Measurements from ENCODE around the gene TSPAN6.

Gene TSPAN6, protein sequence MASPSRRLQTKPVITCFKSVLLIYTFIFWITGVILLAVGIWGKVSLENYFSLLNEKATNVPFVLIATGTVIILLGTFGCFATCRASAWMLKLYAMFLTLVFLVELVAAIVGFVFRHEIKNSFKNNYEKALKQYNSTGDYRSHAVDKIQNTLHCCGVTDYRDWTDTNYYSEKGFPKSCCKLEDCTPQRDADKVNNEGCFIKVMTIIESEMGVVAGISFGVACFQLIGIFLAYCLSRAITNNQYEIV

DNA sequence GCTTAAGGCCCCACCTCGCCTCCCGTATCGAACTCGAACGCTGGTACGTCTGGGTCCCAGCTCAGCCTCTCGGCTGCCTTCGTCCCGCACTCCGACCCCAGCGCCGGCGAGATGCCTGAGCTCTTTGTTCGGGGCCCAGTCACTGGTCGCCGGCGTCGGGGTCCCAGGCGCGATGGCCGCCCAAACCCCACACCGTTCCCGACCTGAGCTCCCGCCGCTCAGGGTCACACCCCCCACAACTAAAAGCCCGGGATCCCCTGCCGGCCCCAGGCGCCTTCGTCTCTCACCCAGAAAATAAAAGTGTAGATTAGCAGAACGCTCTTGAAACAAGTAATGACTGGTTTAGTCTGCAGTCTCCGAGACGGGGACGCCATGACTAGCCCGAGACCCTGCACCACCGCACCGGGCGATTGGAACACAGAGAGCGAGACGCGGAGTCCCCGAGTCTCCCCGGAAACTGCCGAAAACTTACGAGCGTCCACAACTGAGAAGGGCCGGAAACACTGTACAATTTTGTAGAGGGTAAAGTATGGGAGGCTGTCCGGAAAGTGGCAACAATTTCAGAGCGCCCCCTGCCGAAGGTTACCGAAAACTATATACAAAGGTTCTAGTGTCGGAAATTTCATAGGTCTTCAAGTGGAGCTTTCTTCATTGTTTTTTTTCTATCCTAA is at the start of gene TSPAN6:
Gene TSPAN6 (minus strand): TSS at position 486 of the 671 bp plus-strand sequence. CDS start 112 bp downstream, at position 374.
- no peak for DNase-seq (ENCODE audit: low read depth, low spot score)

DNA sequence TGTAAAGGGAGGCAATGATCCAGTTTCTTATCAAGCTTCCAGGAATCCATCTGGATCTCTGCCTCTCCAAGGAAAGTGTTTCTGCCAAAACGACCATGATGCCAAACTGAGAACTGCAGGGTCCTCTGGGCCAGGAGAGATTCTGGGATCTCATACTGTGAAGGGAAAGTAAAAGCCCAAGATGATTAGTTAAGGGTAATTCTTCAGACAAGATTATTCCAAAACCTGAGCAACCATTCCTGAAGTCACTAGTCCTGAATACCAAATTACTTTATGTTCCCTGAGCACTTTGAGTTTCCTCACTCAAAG is 49.3 kb upstream of the TSPAN6 start:
- Histone ChIP-seq H3K27me3 (ENCODE audit: control insufficient read depth, insufficient read depth, low read length) (no peaks in the 10 kb centered on the region), H3K4me1 (ENCODE audit: control insufficient read depth, insufficient read depth, low read length) (no peaks in the 10 kb centered on the region), H3K9me3 (ENCODE audit: control insufficient read depth, insufficient read depth, low read length) (no peaks in the 10 kb centered on the region), H3K36me3 (ENCODE audit: control insufficient read depth, insufficient read depth, low read length) (no peaks in the 10 kb centered on the region), H3K4me3 (ENCODE audit: low read length) (no peak overlapping the region), H3K27ac (ENCODE audit: low read length) (no peak overlapping the region)
- no CpG with 5 or more reads among the region's 1 CpG for WGBS (ENCODE audit: insufficient coverage, insufficient read length)
- no peak for DNase-seq (ENCODE audit: low read depth, low spot score)

More for the DNA sequence above, at the start of gene TSPAN6:
- Histone ChIP-seq H3K27me3 (ENCODE audit: control insufficient read depth, insufficient read depth, low read length) (no peaks in the 10 kb centered on the region), H3K4me1 (ENCODE audit: control insufficient read depth, insufficient read depth, low read length) (no peaks in the 10 kb centered on the region; the same call in 1 of the 2 replicates), H3K4me3 (ENCODE audit: low read length) (peak within 1 kb of the TSS; percentile 52), H3K9me3 (ENCODE audit: control insufficient read depth, insufficient read depth, low read length) (no peaks in the 10 kb centered on the region), H3K36me3 (ENCODE audit: control insufficient read depth, insufficient read depth, low read length) (no peaks in the 10 kb centered on the region; the same call in 1 of the 2 replicates), H3K27ac (ENCODE audit: low read length) (no peak within 1 kb of the TSS)
- no CpG with 5 or more reads among the region's 51 CpGs for WGBS (ENCODE audit: insufficient coverage, insufficient read length)

DNA sequence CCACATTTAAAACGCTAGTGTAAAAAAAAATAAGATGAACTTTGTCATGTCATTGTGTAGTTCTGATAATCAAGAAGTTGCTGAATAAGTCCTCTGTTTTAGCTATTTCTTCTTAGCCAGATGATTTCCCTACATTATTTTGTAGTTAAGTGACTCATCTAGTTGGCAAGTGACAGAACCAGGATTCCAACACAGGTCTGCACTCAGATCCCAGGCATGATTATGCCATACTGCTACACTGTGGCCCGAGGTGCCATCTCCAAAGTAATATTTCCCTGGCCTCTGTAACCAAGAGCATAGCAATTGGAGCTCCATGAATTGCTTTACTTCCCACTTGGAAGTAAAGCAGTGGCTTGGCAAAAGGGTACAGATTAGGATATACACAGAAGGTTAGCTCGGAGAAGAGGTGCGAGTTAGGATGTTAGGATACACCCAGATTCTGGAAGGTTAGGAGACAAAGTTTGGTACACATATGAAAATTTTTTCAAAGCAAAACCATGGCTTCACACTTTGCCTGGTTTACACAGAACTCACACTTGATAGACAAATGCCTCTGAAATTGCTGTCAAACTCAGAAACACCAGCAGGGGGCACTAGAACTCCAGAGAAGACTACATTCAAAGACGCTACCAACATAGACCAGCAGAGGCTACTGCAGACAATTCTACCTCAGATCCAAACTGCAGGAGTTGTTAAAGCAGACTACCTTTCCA is 48.8 kb upstream of the TSPAN6 start:
- Histone ChIP-seq H3K4me1 (ENCODE audit: control insufficient read depth, insufficient read depth, low read length) (no peaks in the 10 kb centered on the region), H3K36me3 (ENCODE audit: control insufficient read depth, insufficient read depth, low read length) (no peaks in the 10 kb centered on the region), H3K9me3 (ENCODE audit: control insufficient read depth, insufficient read depth, low read length) (no peaks in the 10 kb centered on the region), H3K4me3 (ENCODE audit: low read length) (no peak overlapping the region), H3K27ac (ENCODE audit: low read length) (no peak overlapping the region), H3K27me3 (ENCODE audit: control insufficient read depth, insufficient read depth, low read length) (no peaks in the 10 kb centered on the region)
- peak; percentile 31 for DNase-seq (ENCODE audit: low read depth, low spot score)
- no CpG with 5 or more reads among the region's 5 CpGs for WGBS (ENCODE audit: insufficient coverage, insufficient read length)

DNA sequence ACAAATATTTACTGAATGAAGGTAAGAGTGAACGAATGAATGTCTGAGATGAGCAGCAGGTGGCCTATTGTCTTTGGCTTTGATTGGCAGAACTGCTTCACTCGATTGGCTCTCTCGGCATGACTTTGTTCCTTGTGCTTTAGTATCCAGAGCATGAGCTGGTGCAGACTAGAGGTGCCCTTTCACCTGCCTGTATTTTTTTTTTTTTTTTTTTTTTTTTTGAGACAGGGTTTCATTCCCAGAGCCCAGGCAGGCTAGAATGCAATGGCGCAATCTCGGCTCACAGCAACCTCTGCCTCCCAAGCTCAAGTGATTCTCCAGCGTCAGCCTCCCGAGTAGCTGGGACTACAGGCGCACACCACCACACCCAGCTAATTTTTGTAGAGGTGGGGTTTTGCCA is 46.3 kb upstream of the TSPAN6 start:
- H3K27me3 ChIP-seq (ENCODE audit: control insufficient read depth, insufficient read depth, low read length) = no peaks in the 10 kb centered on the region
- DNase-seq (ENCODE audit: low read depth, low spot score) = no peak
- H3K9me3 ChIP-seq (ENCODE audit: control insufficient read depth, insufficient read depth, low read length) = no peaks in the 10 kb centered on the region
- H3K4me1 ChIP-seq (ENCODE audit: control insufficient read depth, insufficient read depth, low read length) = no peaks in the 10 kb centered on the region
- no peak overlapping the region for H3K27ac ChIP-seq (ENCODE audit: low read length)
- no CpG with 5 or more reads among the region's 8 CpGs for WGBS (ENCODE audit: insufficient coverage, insufficient read length)
- H3K4me3 ChIP-seq (ENCODE audit: low read length) = no peak overlapping the region
- no peaks in the 10 kb centered on the region for H3K36me3 ChIP-seq (ENCODE audit: control insufficient read depth, insufficient read depth, low read length)

DNA sequence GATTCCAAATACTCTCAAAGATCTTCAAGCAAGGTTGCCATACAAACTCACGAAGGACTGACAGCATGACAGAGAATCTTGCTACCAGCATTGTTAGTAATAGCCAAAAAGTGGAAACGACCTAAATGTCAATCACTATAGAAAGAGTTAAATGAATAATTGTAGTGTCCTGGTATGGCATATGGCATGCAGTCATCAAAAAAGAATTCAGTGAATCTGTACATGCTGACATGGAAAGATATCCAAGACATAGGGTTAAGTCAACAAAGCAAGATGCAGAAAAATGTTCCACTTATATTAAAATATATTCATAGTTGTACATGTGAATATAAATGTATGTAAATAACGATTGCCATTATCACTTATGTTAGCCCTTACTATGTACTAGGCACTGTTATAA is 45.0 kb upstream of the TSPAN6 start:
- H3K4me1 ChIP-seq (ENCODE audit: control insufficient read depth, insufficient read depth, low read length) = no peaks in the 10 kb centered on the region
- WGBS (ENCODE audit: insufficient coverage, insufficient read length) = no CpG with 5 or more reads among the region's 3 CpGs
- no peak overlapping the region for H3K27ac ChIP-seq (ENCODE audit: low read length)
- no peaks in the 10 kb centered on the region for H3K36me3 ChIP-seq (ENCODE audit: control insufficient read depth, insufficient read depth, low read length)
- no peak for DNase-seq (ENCODE audit: low read depth, low spot score)
- no peak overlapping the region for H3K4me3 ChIP-seq (ENCODE audit: low read length)
- H3K27me3 ChIP-seq (ENCODE audit: control insufficient read depth, insufficient read depth, low read length) = no peaks in the 10 kb centered on the region
- H3K9me3 ChIP-seq (ENCODE audit: control insufficient read depth, insufficient read depth, low read length) = no peaks in the 10 kb centered on the region

DNA sequence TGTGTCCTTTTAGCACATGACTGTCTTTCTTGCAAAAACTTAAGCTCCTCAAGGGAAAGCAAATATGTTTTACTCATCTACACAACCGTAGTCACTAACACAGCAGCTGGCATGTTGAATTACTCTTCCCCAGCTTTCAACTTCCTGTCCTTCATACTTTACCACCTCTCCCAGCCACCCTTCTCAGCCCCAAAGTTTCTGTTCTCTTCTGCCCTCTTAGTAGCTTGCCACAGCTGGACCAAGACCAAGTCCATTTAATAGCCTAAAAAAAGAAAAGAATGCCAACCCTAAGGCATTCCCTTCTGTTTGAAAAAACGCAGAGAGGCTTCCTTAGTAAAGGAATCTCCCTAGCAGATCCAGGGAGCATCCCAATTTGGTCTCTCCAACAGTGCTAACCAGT is 44.1 kb upstream of the TSPAN6 start:
- H3K27ac ChIP-seq (ENCODE audit: low read length) = no peak overlapping the region
- no peak for DNase-seq (ENCODE audit: low read depth, low spot score)
- H3K36me3 ChIP-seq (ENCODE audit: control insufficient read depth, insufficient read depth, low read length) = no peaks in the 10 kb centered on the region
- H3K9me3 ChIP-seq (ENCODE audit: control insufficient read depth, insufficient read depth, low read length) = no peaks in the 10 kb centered on the region
- no peaks in the 10 kb centered on the region for H3K27me3 ChIP-seq (ENCODE audit: control insufficient read depth, insufficient read depth, low read length)
- WGBS (ENCODE audit: insufficient coverage, insufficient read length) = no CpG with 5 or more reads among the region's 2 CpGs
- H3K4me3 ChIP-seq (ENCODE audit: low read length) = no peak overlapping the region
- H3K4me1 ChIP-seq (ENCODE audit: control insufficient read depth, insufficient read depth, low read length) = no peaks in the 10 kb centered on the region

DNA sequence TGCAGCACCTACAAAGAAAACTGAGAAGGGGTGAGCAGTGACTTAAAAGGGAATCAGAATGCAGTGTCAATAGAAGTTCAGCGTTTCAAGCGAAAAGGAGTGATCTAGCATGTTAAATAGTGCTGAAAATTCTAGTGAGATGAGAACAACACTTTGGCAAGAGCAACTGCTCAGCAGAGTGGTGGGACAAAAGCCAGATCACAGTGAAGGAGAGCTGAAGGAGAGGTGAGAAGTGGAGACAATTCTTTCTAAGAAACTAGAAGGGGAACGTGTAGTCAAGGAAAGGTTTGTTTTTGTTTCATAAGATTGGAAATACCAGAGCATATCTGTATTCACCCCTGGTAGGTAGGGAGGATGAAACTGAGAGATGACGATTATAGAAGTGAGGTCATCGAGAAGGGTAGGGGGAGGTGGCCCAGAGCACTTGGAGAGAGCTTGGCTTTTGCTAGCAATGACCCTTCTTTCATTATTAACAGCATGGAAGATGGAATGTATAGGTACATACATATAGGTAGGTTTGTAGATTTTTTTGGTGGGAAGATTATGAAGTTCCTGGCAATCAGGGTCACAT is 41.1 kb upstream of the TSPAN6 start:
- H3K4me1 ChIP-seq (ENCODE audit: control insufficient read depth, insufficient read depth, low read length) = no peaks in the 10 kb centered on the region
- H3K36me3 ChIP-seq (ENCODE audit: control insufficient read depth, insufficient read depth, low read length) = no peaks in the 10 kb centered on the region
- no peak overlapping the region for H3K4me3 ChIP-seq (ENCODE audit: low read length)
- WGBS (ENCODE audit: insufficient coverage, insufficient read length) = no CpG with 5 or more reads among the region's 5 CpGs
- no peak for DNase-seq (ENCODE audit: low read depth, low spot score)
- H3K27me3 ChIP-seq (ENCODE audit: control insufficient read depth, insufficient read depth, low read length) = no peaks in the 10 kb centered on the region
- no peak overlapping the region for H3K27ac ChIP-seq (ENCODE audit: low read length)
- H3K9me3 ChIP-seq (ENCODE audit: control insufficient read depth, insufficient read depth, low read length) = no peaks in the 10 kb centered on the region

DNA sequence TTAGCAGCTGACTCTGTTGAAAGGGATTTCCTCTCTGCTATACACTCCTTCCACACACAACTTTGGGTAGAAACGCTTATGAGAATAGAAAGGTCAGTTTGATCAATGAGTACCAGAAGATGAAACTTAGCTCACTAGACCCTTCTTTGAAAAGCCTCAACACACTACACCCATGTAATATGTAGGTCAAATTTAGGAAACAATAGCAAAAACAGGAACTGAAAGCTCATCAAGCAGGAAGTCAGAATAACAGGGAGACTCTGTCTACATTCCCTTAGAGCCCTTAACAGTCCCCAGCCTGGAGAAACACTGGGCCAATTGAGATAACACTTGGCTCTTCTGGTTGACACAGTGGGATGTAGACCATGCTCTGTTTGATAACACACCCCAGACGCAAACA is 38.1 kb upstream of the TSPAN6 start:
- no peaks in the 10 kb centered on the region for H3K27me3 ChIP-seq (ENCODE audit: control insufficient read depth, insufficient read depth, low read length)
- WGBS (ENCODE audit: insufficient coverage, insufficient read length) = no CpG with 5 or more reads among the region's 2 CpGs
- no peak overlapping the region for H3K4me3 ChIP-seq (ENCODE audit: low read length)
- no peak overlapping the region for H3K27ac ChIP-seq (ENCODE audit: low read length)
- no peak for DNase-seq (ENCODE audit: low read depth, low spot score)
- H3K4me1 ChIP-seq (ENCODE audit: control insufficient read depth, insufficient read depth, low read length) = no peaks in the 10 kb centered on the region
- H3K9me3 ChIP-seq (ENCODE audit: control insufficient read depth, insufficient read depth, low read length) = no peaks in the 10 kb centered on the region
- no peaks in the 10 kb centered on the region for H3K36me3 ChIP-seq (ENCODE audit: control insufficient read depth, insufficient read depth, low read length)

DNA sequence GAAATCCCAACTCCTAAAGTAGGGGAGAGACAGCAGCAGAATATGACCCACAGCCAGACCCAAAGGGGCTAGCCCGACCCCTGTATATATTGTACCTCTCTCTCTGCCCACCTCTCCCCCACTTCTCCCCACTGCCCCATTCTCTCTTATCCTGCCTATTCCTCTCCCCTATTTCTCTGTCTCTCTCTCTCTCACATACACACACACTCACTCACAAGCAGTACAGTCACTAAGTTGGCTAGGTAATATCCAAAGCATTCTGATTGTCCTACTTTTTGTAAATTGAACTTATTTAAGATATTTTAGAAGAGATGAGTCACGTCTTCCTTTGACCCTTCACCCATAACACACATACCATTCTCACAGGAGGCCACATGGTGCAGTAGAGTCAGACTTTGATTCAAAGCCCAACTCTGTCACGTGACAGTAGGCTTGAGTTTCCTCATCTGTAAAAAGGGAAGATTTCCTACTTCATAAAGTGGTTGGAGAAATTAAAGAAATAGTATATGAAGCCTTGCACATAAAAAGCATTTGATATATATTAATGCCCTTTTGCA is 36.9 kb upstream of the TSPAN6 start:
- no peaks in the 10 kb centered on the region for H3K27me3 ChIP-seq (ENCODE audit: control insufficient read depth, insufficient read depth, low read length)
- no peak overlapping the region for H3K27ac ChIP-seq (ENCODE audit: low read length)
- no peaks in the 10 kb centered on the region for H3K9me3 ChIP-seq (ENCODE audit: control insufficient read depth, insufficient read depth, low read length)
- no peak overlapping the region for H3K4me3 ChIP-seq (ENCODE audit: low read length)
- WGBS (ENCODE audit: insufficient coverage, insufficient read length) = no CpG with 5 or more reads among the region's 3 CpGs
- H3K4me1 ChIP-seq (ENCODE audit: control insufficient read depth, insufficient read depth, low read length) = no peaks in the 10 kb centered on the region
- DNase-seq (ENCODE audit: low read depth, low spot score) = no peak
- H3K36me3 ChIP-seq (ENCODE audit: control insufficient read depth, insufficient read depth, low read length) = no peaks in the 10 kb centered on the region

DNA sequence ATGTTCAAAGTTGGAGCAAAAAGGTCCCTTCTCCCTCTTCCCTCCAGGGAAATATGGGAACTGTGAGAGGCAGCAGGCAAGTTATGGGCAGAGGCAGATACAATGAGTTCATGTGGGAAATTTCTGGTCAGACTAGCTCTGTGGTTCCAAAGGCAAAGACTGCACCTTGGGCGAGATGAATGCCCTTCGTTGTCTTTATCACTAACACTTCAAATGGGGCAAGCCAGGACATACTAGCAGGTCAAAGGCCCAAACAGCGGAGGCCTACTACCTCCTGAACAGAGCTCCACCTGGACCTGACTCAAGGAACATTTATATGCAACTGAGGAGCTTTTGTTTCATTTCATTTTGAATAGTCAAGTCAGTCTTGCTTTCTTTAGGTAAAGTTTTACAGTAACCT is 36.4 kb upstream of the TSPAN6 start:
- Histone ChIP-seq H3K36me3 (ENCODE audit: control insufficient read depth, insufficient read depth, low read length) (no peaks in the 10 kb centered on the region), H3K4me3 (ENCODE audit: low read length) (no peak overlapping the region), H3K4me1 (ENCODE audit: control insufficient read depth, insufficient read depth, low read length) (no peaks in the 10 kb centered on the region), H3K27ac (ENCODE audit: low read length) (no peak overlapping the region), H3K9me3 (ENCODE audit: control insufficient read depth, insufficient read depth, low read length) (no peaks in the 10 kb centered on the region), H3K27me3 (ENCODE audit: control insufficient read depth, insufficient read depth, low read length) (no peaks in the 10 kb centered on the region)
- no peak for DNase-seq (ENCODE audit: low read depth, low spot score)
- no CpG with 5 or more reads among the region's 3 CpGs for WGBS (ENCODE audit: insufficient coverage, insufficient read length)

All from iPS DF 6.9 (cell line).